ENCODE measurements around the gene CNKSR3.

The CNKSR3 gene

GRCh38 chr6:154448448-154449096 is 61.9 kb downstream of the CNKSR3 start:
- no peak for DNase-seq

GRCh38 chr6:154447954-154448353 is 62.5 kb downstream of the CNKSR3 start:
- DNase-seq = no peak

GRCh38 chr6:154446984-154447383 is 63.5 kb downstream of the CNKSR3 start:
- DNase-seq = no peak

GRCh38 chr6:154445417-154445816 is 65.1 kb downstream of the CNKSR3 start:
- DNase-seq = no peak

DNA sequence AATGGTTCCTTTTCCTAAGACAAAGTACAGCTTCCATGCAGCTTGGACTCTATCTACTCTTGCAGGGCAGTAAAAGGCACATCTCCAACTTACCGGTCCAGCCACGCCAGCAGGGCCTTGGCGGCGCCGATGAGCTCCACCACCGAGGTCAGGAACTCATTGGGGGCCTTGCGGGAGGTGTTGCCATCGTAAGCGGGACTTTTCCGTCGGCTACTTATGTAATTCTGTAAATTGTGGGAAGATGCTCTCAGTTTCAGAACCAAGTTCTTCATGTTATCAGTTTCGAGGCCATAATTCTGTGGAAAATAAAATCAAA is 68.5 kb downstream of the CNKSR3 start:
- DNase-seq = no peak

- DNase-seq = no peak
Observed at GRCh38 chr6:154440422-154441043, 70.0 kb downstream of the CNKSR3 start.

- DNase-seq = no peak
Observed at GRCh38 chr6:154440022-154440421, 70.5 kb downstream of the CNKSR3 start.

- DNase-seq = no peak
Observed at GRCh38 chr6:154438882-154439415, 71.5 kb downstream of the CNKSR3 start.

DNA sequence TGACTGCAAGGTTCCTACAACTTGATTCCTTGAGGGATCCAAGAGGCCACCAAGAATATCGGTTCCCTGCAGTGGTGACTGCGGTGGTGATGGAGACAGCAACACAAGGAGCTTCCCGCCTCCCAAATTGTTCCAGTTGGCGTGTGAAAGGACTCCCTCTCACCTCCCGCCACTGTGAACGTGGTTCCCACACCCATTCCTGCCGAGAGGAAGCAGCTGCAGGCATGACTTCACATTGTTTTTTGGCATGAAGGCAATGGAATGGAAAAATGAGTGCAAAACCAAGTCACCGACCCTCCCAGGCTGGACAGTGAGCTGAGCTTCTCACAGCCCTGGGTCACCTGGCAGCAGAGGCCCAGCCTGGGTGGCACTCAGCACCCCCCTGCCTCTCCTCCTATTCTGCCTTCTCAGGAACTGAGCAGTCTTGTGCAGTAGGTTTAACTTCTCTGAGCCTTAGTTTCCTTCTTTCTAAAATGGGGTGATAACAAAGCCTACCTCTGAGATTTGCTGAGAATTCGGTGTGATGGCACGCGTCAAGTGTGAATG is 75.0 kb downstream of the CNKSR3 start:
- DNase-seq = no peak

DNA sequence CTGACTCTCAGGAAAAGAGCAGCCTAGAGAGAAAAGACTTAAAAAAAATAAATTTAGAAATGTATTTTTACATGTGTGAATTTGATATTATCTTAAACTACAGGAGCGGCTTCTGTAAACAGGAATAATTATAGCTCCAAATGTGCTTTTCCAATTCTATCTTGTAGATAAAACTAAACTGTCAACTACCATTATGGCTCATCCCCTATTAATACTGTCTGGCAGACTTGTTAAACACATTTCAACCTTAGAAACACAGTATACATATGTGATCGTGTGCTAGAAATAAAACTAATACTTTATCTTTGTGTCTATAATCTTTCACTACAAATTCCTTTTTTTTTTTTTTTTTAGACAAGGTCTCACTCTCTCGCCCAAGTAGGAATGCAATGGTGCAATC is 75.8 kb downstream of the CNKSR3 start:
- DNase-seq = no peak

DNA sequence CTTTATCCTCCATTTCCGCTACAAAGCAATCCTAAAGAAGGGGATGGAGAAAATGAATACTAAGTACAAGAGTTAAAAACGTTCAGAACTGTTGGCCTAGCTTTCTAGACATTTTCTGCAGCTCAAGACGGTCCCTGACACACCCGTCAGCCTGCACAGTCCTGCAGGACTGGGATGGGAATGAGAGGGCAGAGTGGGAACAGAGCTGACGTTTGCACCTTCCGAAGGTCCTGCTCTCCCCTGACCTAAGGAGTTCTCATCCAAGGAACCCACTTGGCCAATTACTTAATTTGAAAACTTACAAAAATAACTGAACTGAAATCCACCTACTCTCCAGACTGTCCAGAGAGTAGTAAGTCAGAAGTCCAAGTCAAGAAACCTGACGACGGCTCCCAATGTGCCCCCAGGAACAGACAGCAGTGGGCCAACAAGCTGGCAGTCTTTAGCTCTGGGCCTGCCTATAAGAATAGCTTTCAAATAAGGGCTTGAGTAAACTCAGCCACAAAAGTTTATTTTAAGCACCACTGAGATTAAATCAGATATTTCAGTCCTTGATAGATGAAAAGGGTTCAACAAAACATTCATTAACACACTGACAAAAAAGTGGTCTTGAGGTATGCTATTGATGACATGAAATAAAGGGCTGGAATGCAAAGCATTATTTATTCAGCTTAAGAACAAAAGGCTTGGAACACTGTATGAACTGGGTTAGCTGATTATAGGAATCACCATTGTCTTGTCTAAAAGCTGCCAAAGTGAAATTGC is 76.8 kb downstream of the CNKSR3 start:
- no peak for DNase-seq

GRCh38 chr6:154432533-154433476 is 77.7 kb downstream of the CNKSR3 start:
- DNase-seq = no peak

- DNase-seq = no peak
Observed at GRCh38 chr6:154430481-154430919, 80.0 kb downstream of the CNKSR3 start.

- no peak for DNase-seq
Observed at GRCh38 chr6:154429711-154430110, 80.8 kb downstream of the CNKSR3 start.

- no peak for DNase-seq
Observed at GRCh38 chr6:154428897-154429296, 81.6 kb downstream of the CNKSR3 start.

GRCh38 chr6:154427446-154427845 is 83.0 kb downstream of the CNKSR3 start:
- DNase-seq = no peak

- no peak for DNase-seq
Observed at GRCh38 chr6:154426997-154427396, 83.5 kb downstream of the CNKSR3 start.

GRCh38 chr6:154425034-154425433 is 85.5 kb downstream of the CNKSR3 start:
- DNase-seq = no peak

DNA sequence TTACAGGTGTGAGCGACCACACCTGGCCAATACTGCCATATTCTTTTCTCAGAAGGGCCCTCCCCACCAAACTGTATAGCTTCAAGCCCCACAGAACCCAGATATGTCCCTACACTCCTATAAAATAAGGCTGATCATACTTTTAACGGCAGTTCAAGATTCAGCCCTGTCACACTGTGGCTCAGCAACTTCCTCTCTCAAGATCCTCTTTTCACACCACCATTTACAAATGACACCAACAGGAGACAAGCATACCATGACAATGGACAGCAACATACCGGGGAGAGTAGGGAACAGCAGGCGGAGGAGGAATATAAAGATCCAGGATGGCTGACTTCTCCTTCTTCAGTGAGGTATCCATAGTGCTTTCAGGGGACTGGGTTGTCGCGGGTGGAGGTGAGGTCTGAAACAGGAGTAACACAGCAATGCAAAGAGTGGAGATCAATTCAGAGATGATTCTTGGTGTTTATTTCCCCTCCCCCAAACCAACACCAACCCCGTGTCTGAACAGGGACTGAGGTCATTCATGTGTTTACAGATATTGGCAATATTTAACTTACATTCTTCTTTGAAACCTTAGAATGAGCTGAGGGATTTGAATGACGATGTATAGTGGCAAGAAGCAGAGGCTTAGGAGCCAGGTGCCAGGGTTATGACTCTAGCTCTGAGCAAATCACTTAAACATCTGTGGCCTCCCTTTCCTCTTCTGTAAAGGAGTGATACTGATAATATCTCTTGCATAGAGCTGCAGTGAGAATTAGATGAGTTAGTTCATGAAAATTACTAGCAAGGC is 96.3 kb downstream of the CNKSR3 start:
- DNase-seq = no peak

- DNase-seq = no peak
Observed at GRCh38 chr6:154412106-154412820, 98.2 kb downstream of the CNKSR3 start.

- DNase-seq = no peak
Observed at GRCh38 chr6:154411076-154411475, 99.4 kb downstream of the CNKSR3 start.
